GM18502 (cell line): ENCODE results near the gene SUPT4H1.

ENCODE experiments used
- ATAC-seq: cut with Tn5 transposase; IDR thresholded peaks from one replicate; pipeline ENCODE4 v1.9.1; 2021; ENCODE audit warnings: mild to moderate bottlenecking; ENCODE audit not compliant: unreplicated experiment, poor library complexity

The SUPT4H1 gene

GRCh38 chr17:58331815-58332777, 19.9 kb downstream of the SUPT4H1 start:
- ATAC-seq: peak; percentile 17

GRCh38 chr17:58330997-58331814, 20.8 kb downstream of the SUPT4H1 start:
- ATAC-seq: no peak

DNA sequence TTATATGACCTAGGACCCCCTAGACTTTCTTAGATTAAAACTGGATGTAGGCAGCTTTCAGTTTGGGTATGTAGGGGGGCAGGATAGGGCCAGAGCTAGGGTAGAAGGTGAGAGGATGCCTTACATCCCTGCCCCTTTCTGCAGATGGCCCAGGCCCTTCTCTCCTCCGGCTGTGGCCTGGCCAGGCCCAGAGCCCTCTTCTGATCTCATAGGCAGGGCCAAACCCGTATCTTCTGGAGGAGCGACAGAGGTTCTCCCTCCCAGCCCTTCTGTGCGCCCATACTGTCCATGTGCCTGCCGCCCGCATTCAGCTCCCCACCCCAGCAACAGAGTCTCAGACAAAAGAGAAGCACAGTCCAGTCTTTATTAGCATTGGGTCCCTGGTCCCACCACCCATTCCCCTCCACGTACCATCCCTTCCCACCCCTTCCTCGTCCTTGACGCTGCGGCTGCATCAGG, 21.4 kb downstream of the SUPT4H1 start:
- no peak for ATAC-seq

- ATAC-seq: peak; percentile 23
Observed at GRCh38 chr17:58329810-58330537, 22.0 kb downstream of the SUPT4H1 start.

DNA sequence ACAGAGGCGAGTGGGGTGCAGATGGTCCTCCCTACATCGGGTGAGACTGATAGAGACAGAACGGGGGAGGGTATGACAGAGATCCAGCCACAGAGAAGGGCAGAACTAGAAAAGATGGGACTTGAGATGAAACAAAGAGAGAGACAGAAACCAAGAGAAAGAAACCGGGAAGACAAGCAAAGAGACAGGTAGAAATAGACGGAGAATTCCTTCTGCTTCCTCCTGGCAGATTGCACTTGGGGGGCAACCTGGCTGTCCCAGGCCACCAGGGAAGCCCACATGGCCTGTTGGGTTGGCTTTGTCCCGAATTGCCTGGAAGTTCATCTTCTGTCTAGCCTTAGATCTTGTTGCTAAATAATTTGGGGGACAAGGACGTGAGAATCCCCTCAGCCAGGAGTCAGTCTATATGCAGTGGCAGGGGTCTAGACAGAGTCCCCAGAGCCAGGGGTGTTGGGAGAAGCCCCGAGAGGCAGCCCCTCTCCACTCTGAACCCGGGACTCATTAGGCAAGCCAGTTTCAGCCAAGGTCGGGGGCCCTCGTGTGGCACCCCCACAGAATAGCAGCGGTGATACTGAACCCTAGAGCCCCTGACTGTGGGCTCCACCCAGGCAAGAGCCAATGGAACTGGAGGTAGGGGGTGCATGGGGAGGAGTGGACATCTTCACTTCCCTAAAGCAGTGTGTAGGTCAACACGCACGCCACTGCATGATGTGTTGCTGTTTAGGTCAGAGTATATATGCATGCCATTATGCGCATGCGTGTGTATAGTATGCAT, 22.8 kb downstream of the SUPT4H1 start:
- ATAC-seq: peak; percentile 38

- ATAC-seq: peak; percentile 3
Observed at GRCh38 chr17:58328195-58329034, 23.6 kb downstream of the SUPT4H1 start, which contains the start of gene TSPOAP1. Gene TSPOAP1, minus strand, starts transcription at chr17:58328795. Its CDS starts 875 bp downstream, at chr17:58327920.

GRCh38 chr17:58327363-58328194, 24.4 kb downstream of the SUPT4H1 start:
- no peak for ATAC-seq

DNA sequence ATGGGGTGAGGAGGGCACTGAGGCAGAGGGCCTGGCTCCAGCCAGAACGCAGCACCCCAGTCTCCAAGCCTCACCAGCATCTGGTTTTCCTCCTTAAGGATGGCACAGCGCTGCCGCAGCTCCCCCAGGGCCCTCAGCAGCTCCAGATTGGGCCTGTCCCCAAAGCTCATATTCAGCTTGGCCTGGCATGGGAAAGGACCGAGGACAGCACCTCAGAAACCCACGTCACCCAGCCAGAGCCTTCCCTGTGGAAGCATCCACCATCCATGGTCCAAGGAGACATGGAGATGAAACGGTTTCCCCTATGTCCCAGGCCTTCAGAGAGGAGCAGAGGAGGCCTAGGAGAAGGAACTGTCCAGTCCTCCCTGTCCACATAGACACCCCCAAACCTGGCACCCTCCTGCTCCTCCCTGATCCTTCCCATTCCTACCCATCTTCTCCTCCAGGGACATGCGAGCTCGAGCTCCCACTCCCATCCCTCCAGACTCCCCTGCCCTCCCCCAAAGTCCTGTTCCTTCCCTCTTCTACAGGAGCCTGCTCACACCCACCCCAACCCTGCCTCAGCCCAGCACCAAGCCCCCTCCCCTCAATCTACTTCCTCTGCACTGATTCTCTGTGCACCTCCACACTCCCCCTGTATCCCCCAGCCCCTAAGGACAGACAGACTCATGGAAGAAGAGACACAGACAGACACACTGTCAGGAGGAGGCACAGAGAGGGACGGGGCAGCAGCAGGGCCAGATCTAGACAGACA, 25.2 kb downstream of the SUPT4H1 start:
- ATAC-seq: no peak

DNA sequence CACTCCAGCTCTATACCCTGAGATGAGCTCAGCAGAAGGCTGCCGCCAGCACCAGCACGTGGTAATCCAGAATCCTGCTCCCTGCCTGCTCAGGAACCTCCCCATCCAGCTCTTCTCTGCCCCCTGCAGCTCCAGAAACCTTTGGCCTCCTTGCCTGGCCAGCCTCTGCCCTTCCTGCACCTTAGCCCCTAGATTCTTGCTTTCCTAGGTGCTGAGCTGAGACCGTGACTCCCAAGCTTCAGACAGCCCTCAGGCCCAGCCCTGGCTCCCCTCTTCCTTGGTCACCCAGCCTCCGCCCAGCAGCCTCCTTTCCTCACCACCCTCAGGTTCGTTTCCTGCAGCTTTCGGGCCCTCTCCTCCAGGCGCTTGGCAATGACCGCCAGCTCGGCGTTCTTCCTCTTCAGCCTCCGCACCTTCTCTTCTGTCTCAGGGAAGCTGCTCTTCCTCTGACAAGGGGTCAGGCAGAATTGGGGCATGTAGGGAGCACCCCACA, 26.0 kb downstream of the SUPT4H1 start:
- ATAC-seq: no peak

DNA sequence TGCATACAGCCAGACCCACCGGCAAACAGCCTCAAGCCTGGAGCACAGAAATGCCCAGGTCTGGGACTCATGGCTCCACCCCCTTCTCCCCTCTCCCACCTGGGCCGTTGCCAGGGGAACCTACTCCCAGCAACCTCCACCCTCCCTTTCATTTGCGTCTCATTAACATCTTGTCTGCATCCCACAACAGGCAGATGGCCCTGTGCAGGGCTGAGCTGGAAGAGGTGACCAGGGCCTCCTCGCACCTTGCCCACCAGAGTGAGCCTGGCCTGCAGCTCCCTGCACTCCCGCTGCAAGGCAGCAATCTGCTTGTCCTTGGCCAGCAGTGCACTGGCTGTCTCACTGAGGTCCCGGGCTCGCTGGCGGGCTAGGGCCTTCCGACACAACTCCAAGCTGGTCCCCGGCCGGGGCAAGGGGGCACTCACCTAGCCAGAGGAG, 26.7 kb downstream of the SUPT4H1 start:
- ATAC-seq: no peak

- ATAC-seq: no peak
Observed at GRCh38 chr17:58324409-58325288, 27.4 kb downstream of the SUPT4H1 start.

- ATAC-seq: no peak
Observed at GRCh38 chr17:58324056-58324408, 28.0 kb downstream of the SUPT4H1 start.

GRCh38 chr17:58323366-58324055, 28.5 kb downstream of the SUPT4H1 start:
- no peak for ATAC-seq

DNA sequence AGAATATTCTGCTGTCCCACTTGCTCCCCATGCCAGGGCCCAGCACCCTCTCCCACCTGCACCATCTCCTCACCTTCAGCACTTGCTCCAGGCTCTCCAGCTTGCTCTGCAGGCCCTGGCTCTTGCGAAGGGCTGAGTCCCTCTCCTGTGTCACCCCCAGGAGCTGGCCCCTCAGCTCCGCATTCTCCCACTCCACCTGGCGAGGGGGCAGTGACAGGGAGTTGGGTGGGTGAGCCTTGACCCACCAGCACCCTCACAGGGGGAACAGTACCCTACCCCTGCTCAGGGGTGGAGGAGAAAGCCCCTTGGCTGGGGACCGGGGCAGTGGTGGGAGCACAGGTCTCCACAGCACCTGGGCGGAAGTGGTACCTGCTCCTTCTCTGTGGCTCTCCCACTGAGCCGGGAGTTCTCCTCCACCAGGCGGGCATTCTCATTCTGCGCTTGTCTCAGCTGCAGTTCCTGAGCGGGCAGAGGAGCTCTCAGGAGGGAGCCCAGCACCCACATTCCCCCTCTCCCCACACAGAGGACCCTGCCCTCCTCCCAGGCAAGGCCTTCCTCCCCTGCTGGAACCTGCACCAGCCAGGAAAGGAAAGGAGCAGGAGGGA, 29.3 kb downstream of the SUPT4H1 start:
- no peak for ATAC-seq
